HS-27A (cell line): Measurements from ENCODE around the gene TIFAB.

Experiments used
- DNase-seq: peaks from one replicate; pipeline ENCODE4 v3.0.0-alpha.2; 2012; ENCODE audit warnings: low read depth, missing footprints

TIFAB gene

GRCh38 chr5:135425641-135426040 lies 26.5 kb downstream of the TIFAB start:
- DNase-seq, result no peak

- no peak for DNase-seq
Observed at GRCh38 chr5:135423846-135424168, 28.3 kb downstream of the TIFAB start.

GRCh38 chr5:135423146-135423845 lies 28.9 kb downstream of the TIFAB start:
- DNase-seq, result no peak

- DNase-seq, result no peak
Observed at GRCh38 chr5:135422419-135422818, 29.7 kb downstream of the TIFAB start.

GRCh38 chr5:135417083-135417482 lies 35.1 kb downstream of the TIFAB start:
- no peak for DNase-seq

DNA sequence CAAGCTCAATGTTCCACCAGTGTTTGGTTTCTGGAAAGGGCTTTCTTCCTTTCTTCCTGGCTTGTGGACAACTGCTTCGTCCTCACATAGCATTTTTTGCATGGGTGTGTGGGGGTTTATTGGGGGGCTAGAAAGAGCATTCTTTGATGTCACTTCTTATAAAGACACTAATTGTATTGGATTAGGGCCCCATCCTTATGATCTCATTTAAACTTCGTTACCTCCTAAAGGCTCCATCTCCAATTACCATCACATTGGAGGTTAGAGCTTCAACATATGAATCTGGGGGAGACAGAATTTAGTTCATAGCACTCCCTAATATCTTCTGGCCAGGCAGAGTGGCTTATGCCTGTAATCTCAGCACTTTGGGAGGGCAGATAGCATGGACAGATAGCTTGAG lies 47.1 kb downstream of the TIFAB start:
- no peak for DNase-seq

GRCh38 chr5:135402031-135402430 lies 50.1 kb downstream of the TIFAB start:
- no peak for DNase-seq

DNA sequence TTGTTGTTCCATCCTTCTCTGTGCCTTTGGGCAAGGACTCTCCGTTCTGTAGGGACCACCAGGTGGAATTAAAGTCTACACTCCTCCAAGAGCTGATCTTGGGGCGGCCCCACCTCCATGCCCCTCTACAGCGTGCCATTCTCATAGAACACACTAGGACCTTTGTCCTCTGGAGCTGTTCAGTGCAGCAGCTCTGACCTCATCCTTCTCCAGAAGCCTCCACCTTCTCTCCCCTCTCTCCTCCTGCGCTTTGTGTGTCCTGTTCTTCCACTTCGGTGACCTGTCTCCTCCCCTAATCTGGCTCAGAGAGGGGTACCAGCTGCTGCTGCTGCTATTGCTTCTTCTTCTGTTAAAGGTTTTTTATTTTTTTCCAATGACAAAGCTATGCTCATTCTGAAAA lies 51.3 kb downstream of the TIFAB start:
- no peak for DNase-seq

- DNase-seq, result no peak
Observed at GRCh38 chr5:135399794-135400542, 52.2 kb downstream of the TIFAB start.

- DNase-seq, result no peak
Observed at GRCh38 chr5:135398855-135399793, 53.0 kb downstream of the TIFAB start, which contains the start of gene MACROH2A1. MACROH2A1 (minus strand) TSS chr5:135399231; CDS start chr5:135389093, 10,138 bp downstream.

DNA sequence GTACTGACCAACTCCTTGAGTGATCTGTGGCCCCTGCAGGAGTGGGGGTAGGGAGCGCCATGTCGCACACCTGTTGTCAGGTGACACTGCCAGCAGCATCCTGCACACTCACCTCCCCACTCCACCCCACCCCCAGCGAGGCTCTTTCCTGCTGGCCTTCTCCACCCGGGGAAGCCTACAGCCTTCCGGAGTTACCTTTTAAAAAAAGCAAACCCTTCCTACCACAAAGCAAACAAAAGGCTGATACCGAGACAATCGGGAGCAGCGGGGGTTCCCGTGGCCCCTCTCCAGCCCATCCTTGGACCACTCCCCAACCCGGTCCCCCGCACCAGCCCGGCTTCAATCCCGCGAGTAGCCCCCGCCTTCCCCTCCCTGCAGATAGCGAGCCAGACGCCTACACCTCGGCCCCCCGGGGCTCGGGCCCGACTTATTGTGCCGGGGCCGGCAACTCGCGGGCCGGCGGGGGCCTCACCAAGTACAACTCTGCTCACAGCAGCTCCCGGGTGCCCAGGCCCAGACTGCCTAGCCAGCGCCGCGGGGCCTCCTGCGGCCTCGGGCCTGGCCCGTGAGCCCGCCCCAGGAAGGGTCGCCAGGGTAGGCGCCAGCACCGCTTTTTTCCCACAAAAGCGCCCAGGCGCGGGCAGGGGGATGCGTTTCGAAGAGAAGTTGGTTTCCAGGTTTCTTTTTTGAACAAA lies 53.8 kb downstream of the TIFAB start:
- DNase-seq, result no peak
